Dedifferentiated amniotic fluid mesenchymal stem cell (primary cell): ENCODE results near the gene AGBL5.

Source experiments
- DNase-seq: peaks from one replicate; pipeline ENCODE4 v3.0.0-alpha.2; 2016; ENCODE audit errors: extremely low spot score

AGBL5 gene

GRCh38 chr2:27050996-27051901, at the start of gene AGBL5:
Gene AGBL5 (plus strand): TSS chr2:27051668. CDS start chr2:27052959, 1,291 bp downstream.
- DNase-seq: peak; percentile 87

GRCh38 chr2:27001950-27002349, 49.5 kb upstream of the AGBL5 start:
- DNase-seq: no peak

GRCh38 chr2:27003007-27003406, 48.5 kb upstream of the AGBL5 start:
- no peak for DNase-seq

DNA sequence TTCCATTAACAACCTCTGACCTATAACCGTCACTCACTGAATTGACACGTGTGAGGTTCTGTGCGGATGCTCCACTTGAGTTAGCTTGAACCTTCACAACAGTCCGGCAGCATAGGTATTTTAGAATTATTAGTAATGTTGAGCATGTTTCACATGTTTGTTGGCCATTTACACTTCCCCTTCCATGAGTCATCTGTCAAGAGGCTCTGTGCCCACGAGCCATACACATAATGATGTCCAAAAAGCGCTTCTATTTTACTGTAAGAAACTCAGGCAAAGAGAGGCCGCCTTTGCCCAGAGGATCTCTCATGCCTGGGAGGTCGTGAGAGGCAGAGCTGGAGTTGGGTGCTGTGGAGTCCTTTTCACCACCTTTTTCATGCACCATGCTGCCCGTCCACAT, 47.6 kb upstream of the AGBL5 start:
- no peak for DNase-seq

- no peak for DNase-seq
These were observed 44.7 kb upstream of the AGBL5 start for GRCh38 chr2:27006602-27007415.

GRCh38 chr2:27007416-27008374, 43.8 kb upstream of the AGBL5 start:
- no peak for DNase-seq

DNA sequence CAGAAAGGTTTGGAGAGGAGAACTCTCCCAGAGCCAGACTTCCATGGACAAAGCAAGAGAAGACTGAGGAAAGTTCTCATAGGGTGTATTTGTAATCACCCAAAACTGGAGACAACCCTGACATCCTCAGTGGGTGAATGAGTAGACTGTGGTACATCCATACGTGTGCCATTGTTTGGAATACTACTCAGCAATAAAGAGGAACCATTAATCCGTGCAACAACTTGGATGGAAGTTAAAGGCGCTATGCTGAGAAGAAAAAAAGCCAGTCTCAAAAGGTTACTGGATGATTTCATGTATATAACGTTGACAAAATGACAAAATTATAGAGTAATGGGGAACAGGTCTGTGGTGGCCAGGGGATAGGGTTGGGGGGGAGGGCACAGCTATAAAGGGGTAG, 42.8 kb upstream of the AGBL5 start:
- DNase-seq: no peak

- no peak for DNase-seq
These were observed 42.4 kb upstream of the AGBL5 start for GRCh38 chr2:27009083-27009482.

DNA sequence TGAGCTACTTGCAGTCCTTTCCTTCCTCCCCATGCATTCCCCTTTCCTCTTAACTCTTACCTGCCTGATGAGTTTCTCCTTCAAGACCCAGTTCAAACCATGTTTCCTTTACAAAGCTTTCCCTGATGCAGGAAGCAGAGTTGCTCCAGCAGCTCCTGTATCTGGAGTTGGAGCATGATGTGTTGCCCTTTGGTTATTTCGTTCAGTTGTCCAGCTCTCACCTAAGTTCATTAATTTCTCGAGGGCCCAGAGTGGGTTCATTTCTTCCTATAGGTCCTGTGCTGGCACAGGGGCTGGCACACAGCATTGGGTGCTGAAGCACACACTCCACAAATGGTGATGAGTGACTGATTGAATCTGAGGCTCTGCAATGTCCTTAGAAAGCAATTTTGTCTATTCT, 41.8 kb upstream of the AGBL5 start:
- DNase-seq: no peak

DNA sequence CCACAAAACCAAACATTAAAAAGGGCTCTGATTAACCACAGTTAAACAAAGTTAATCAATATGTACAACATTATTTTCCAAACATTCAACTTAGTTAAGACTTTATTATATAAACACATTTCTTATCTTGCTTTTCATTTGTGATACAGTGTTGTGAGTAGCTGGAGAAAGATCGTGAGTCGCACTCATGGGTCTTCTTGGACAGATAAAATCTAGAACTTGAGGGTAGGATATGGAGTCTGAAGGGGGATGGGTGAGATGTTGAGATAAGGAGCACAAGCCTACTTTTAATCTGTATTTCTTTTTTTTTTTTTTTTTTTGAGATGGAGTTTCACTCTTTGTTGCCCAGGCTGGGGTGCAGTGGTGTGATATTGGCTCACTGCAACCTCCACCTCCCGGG, 41.3 kb upstream of the AGBL5 start:
- DNase-seq: no peak

DNA sequence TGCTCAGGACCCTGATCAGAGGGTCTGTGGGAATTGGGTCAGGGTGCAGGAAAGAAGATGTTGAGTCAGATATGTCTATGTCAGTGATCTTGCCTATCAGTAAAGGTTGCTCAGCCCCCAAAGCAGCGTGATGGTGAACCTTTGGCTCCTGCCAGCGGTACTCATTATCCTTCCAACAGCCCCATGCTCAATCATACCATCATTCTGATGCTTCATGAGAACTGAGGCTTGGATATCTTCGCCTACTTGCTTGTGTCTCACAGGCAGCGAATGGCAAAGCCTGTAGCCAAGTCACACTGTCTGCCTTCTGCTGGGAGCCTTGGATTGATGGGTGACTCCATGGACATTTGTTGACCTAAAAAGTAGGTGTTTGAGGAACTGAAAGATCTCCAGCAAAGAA, 37.7 kb upstream of the AGBL5 start:
- DNase-seq: no peak

GRCh38 chr2:27014771-27015433, 36.6 kb upstream of the AGBL5 start:
- no peak for DNase-seq

- DNase-seq: peak; percentile 68
These were observed 34.6 kb upstream of the AGBL5 start for GRCh38 chr2:27016801-27017325.

DNA sequence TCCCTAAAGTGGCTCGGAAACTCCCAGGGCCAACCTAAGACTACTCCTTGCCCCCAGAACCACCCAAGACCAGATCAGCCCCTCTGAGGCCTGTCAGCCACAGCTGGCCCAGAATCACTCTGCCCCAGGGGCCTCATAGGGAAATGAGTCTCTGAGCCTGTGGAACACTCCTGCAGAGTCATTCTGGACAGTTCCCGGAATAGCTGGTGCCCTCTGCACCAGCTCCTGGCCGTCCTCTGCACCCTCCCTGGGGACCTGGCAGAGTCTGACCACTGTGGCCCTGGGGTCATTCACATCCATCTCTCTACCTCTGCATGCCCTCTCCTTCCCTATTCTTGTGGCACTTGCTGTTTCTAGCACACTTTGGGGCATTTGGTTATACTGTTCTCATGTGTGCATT, 33.3 kb upstream of the AGBL5 start:
- no peak for DNase-seq

GRCh38 chr2:27019459-27019858, 32.0 kb upstream of the AGBL5 start:
- DNase-seq: no peak

DNA sequence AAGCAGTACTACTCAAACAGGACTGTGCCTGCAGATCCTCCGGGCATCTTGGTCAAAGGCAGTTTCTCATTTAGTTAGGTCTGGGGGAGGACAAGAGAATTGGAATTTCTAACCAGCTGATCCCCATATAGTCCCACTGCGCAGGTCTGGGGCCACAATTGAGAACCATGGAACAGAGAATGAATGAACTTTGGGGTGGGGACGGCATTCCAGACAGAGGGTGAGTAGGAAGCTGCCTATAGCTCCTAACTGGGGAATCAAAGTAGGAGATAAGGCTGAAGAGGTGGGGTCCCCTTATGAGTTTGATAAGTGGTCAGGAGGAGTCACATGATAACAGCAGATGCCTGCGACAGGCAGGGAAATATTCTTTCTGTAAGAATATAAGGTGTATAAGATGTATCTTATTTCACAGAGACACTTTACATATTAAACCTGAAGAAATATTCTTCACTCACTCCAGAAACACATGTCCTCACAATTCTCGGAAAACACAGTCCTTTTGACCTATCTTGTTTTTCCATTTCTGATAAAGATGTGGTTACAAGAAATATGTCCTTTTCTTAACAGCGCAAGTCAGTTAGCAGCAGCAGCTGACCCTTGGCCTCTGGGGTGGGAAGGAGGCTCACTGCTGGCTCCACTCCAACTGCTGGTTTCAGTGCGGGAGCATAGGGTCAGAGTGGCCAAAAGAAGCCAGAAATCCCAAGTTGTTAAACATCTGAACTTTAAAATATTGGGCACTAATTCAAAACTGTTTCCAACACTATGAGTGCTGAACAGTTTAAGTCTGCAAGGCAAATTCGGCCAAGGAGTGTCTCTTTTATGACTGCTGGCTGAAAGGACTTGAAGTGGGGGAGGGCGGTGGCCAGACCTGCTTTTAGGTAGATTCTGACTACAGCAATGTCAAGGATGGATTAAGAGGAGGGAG, 31.3 kb upstream of the AGBL5 start:
- no peak for DNase-seq

DNA sequence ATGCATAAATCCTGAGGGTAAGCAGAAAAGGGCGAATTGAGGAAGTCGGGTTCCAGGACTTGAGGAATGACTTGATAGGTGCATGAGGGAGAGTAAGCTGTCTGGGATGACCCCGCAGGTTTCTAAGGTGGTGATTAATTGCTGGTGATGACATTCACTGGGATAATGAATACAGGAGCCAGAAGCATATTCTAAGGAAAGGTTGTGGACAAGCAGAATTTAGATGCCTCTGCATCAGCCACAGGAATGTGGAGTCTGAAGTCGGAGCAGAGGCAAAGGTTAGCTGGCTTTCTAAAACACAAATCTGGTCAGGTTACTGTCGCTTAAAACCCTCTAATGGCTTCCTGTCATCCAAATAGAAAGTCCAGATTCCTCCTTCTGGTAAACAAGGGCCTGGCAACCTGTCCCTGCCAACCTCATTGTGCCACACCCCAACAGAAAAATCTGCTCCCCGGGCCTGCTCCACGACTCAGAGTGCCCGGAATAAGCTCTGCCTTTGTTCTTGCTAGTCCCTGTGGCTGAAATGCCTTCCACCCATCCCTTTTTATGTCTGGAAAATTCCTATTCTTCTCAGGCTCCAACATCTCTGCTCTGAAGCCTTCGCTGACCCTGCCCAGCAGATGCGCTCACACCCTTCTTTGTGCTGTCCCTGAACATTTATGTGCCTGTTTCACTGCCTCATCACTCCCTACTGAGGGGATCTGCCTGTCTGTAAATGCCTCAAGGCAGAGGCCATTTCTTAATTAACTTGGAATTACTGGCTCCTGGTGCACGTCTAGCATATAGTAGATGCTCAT, 30.0 kb upstream of the AGBL5 start:
- DNase-seq: no peak

GRCh38 chr2:27023740-27024139, 27.7 kb upstream of the AGBL5 start:
- DNase-seq: no peak

DNA sequence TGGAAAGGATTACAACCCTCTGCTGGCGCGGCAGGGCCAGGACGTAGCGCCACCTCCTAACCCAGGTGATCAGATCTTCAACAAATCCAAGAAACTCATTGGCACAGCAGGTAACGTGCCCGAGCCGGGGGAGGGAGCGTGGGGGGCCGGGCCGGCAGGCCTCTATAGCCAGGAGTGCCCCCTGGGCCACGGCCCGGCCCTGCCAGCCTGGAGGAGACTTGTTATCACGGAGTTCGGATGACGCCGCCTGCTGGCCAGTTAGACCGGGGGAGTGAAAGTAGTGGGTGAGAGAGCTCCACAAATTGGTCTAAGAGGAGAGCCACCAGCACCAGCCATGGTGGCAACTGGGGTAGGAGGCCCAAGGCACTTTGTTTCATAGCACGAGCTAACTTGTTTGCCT, 27.3 kb upstream of the AGBL5 start:
- DNase-seq: no peak
